HepG2 (cell line): Measurements from ENCODE around the gene LRRC3. TPM values are rescaled to one million over a fixed set of nuclear protein-coding genes. Genes with fewer than 3 reads are reported as not detected.

Source experiments
- ATAC-seq: fragments of 200-7000 bp; cut with Tn5 transposase; 3 replicates; pipeline ENCODE4 v1.9.1; 2020; ENCODE audit warnings: mild to moderate bottlenecking, moderate library complexity
- BruUV-seq: library from RNA; stranded (reverse); fragments of 400-500 nt; replicated peaks from 2 replicates; lab custom pipeline; 2021; lab: Mats Ljungman, UMichigan
- CTCF ChIA-PET: fragments of 300-600 bp; formaldehyde crosslinking; extraction: SDS; loops from one replicate; lab custom pipeline; 2021; ENCODE audit warnings: low total read pairs, inconsistent platforms, low intra/inter-chr PET ratio; lab: Yijun Ruan, JAX
- POLR2A ChIA-PET: fragments of 350-600 bp; sonication (Branson Sonifier 250); formaldehyde crosslinking; loops from one replicate; lab custom pipeline; 2020; ENCODE audit warnings: antibody characterized with exemption, inconsistent platforms; lab: Yijun Ruan, JAX
- DNase-seq: peaks from one replicate; pipeline ENCODE4 v3.0.0-alpha.2; 2015; ENCODE audit warnings: low spot score
- FAIRE-seq: peaks from 3 replicates; lab custom pipeline; 2011; peaks lifted over from hg19 to GRCh38; lab: Jason Lieb, UNC
- H2AFZ ChIP-seq: one replicate; pipeline ENCODE4 v1.6.1; 2011; ENCODE audit warnings: low read length, inconsistent platforms
- H3K27ac ChIP-seq: fragments of 300-600 bp; 3 replicates; pipeline ENCODE4 v1.8.0; 2011; ENCODE audit warnings: mixed run types, mild to moderate bottlenecking, mixed read lengths, low read length, inconsistent platforms; ENCODE audit not compliant: insufficient read depth; ENCODE audit errors: extremely low read length
- H3K27me3 ChIP-seq, 2 experiments: fragments of 200-600 bp in 1 of 2; 2 replicates in 1 of 2; 3 replicates in 1 of 2; pipeline versions ENCODE4 v1.6.0 to v1.8.0; 2011; ENCODE audit warnings: low read length in 2 of 2, mild to moderate bottlenecking in 2 of 2, moderate library complexity in 2 of 2, inconsistent platforms in 1 of 2; ENCODE audit not compliant: insufficient read depth in 2 of 2, control insufficient read depth in 1 of 2
- H3K36me3 ChIP-seq, 2 experiments: fragments of 200-600 bp in 1 of 2; replicated peaks in 1 of 2; 2 replicates in 1 of 2; 3 replicates in 1 of 2; pipeline versions ENCODE4 v1.5.1 to v1.8.0; 2011; ENCODE audit warnings: low read length in 2 of 2, inconsistent platforms in 1 of 2; ENCODE audit not compliant: insufficient read depth in 2 of 2, control insufficient read depth in 1 of 2
- H3K4me1 ChIP-seq: 2 replicates; pipeline ENCODE4 v1.5.1; 2012; ENCODE audit warnings: low read length, inconsistent platforms; ENCODE audit not compliant: insufficient read depth
- H3K4me2 ChIP-seq: 2 replicates; pipeline ENCODE4 v1.6.0; 2011; ENCODE audit warnings: low read depth, low read length, inconsistent platforms
- H3K4me3 ChIP-seq, 3 experiments: fragments of 200-600 bp in 1 of 3; sonication (generic), shearing (Covaris generic) in 1 of 3; replicated peaks in 1 of 3; 2 replicates each; pipeline ENCODE4 v1.5.1; 2011 to 2016; ENCODE audit warnings: low read length in 3 of 3, inconsistent platforms in 2 of 3, low read depth in 2 of 3, mild to moderate bottlenecking in 2 of 3, control low read depth in 1 of 3, mixed read lengths in 1 of 3; ENCODE audit not compliant: insufficient read depth in 1 of 3
- H3K79me2 ChIP-seq: one replicate; pipeline ENCODE4 v1.6.1; 2011; ENCODE audit warnings: low read length, inconsistent platforms; ENCODE audit not compliant: insufficient read depth
- H3K9ac ChIP-seq: 2 replicates; pipeline ENCODE4 v1.6.0; 2011; ENCODE audit warnings: mild to moderate bottlenecking, low read depth, low read length, inconsistent platforms; ENCODE audit not compliant: insufficient read depth
- H3K9me3 ChIP-seq: 2 replicates; pipeline ENCODE4 v1.5.1; 2012; ENCODE audit warnings: mild to moderate bottlenecking, low read length
- H4K20me1 ChIP-seq: 2 replicates; pipeline ENCODE4 v1.6.0; 2011; ENCODE audit warnings: inconsistent platforms, mild to moderate bottlenecking, low read length, moderate library complexity; ENCODE audit not compliant: insufficient read depth
- DPF2 ChIP-seq: sonication (generic); formaldehyde crosslinking; IDR thresholded peaks from 2 replicates; pipeline ENCODE4 v1.4.0; 2020; ENCODE audit warnings: mild to moderate bottlenecking, low read depth, missing genetic modification reagents, borderline replicate concordance
- JDP2 ChIP-seq: sonication (generic); formaldehyde crosslinking; IDR thresholded peaks from 2 replicates; pipeline ENCODE4 v1.8.1; 2022; ENCODE audit warnings: missing genetic modification reagents, borderline replicate concordance
- ZNF121 ChIP-seq: sonication (generic); formaldehyde crosslinking; IDR thresholded peaks from 2 replicates; pipeline ENCODE4 v1.5.0; 2020; ENCODE audit warnings: mild to moderate bottlenecking, missing genetic modification reagents
- ZNF781 ChIP-seq: sonication (generic); formaldehyde crosslinking; IDR thresholded peaks from 2 replicates; pipeline ENCODE4 v1.5.1; 2020; ENCODE audit warnings: borderline replicate concordance, mild to moderate bottlenecking, missing genetic modification reagents; ENCODE audit errors: not compliant biosample characterization
- ZSCAN25 ChIP-seq: sonication (generic); formaldehyde crosslinking; IDR thresholded peaks from 2 replicates; pipeline ENCODE4 v1.8.0; 2022; ENCODE audit warnings: mild to moderate bottlenecking, missing genetic modification reagents
- WGBS: methylation state at CpG from one replicate; pipeline ENCODE4 v1.1.6; 2017; ENCODE audit warnings: low lambda C conversion rate; 5-methylcytosine and 5-hydroxymethylcytosine counted together
- in situ Hi-C: cut with HindIII; loops from 2 replicates; pipeline ENCODE4 v1.10.0; 2017; ENCODE audit warnings: low pct_unique_long_range_greater_than_20kb; ENCODE audit not compliant: extremely low pct_ligation_motif_present
- intact Hi-C: fragments of 100-400 bp; cut with micrococcal nuclease; formaldehyde crosslinking; loops from one replicate; pipeline ENCODE4 v1.10.0; 2022; ENCODE audit not compliant: unreplicated experiment
- polyA plus RNA-seq, 8 experiments: library from polyadenylated mRNA; depleted of rRNA in 3 of 8; stranded (reverse) in 7 of 8; unstranded in 1 of 8; fragments of >200 nt; fragmentation: Illumina TruSeq in 4 of 8; extraction: Trizol in 4 of 8; gene quantifications; 2 replicates each; pipeline versions ENCODE4 v1.2.1 to v1.2.3, GENCODE V29; 2011 to 2016; ENCODE audit warnings: low read depth in 4 of 8, missing spikeins in 1 of 8, mixed read lengths in 1 of 8; ENCODE audit not compliant: insufficient read depth in 1 of 8
- total RNA-seq, 5 experiments: library from RNA; depleted of rRNA; stranded (reverse); fragments of >200 nt; fragmentation: Illumina TruSeq; extraction: Trizol; gene quantifications; 2 replicates each; pipeline ENCODE4 v1.2.3, GENCODE V29; 2016; ENCODE audit warnings: low read depth in 1 of 5
- TF ChIP-seq, protein P1 (sequence below): sonication (generic); formaldehyde crosslinking; IDR thresholded peaks from 2 replicates; pipeline ENCODE4 v1.5.0; 2020; ENCODE audit warnings: mild to moderate bottlenecking, missing genetic modification reagents

Gene LRRC3
- total and polyA plus RNA-seq, 2 of the 13 experiments (the other 11 are each of a cell fraction or from before 2014, with no cell fraction given): 4.8 to 16.5 TPM

GRCh38 chr21:44429894-44430293 is 25.4 kb upstream of the LRRC3 start:
- Histone ChIP-seq H3K79me2 (no peaks in the 10 kb centered on the region), H3K27me3 (peaks cover 1 to 17% of the 10 kb centered on the region in 2 experiments; a peak in 2 of 5 replicates), H2AFZ (no peak overlapping the region), H3K27ac (no peak overlapping the region), H3K36me3 (no peaks in the 10 kb centered on the region), H3K4me3 (no peak overlapping the region), H3K4me1 (no peaks in the 10 kb centered on the region), H3K9me3 (peaks cover 6% of the 10 kb centered on the region; the same call in 1 of the 2 replicates), H3K4me2 (no peak overlapping the region), H4K20me1 (no peaks in the 10 kb centered on the region), H3K9ac (no peak overlapping the region)
- CTCF ChIA-PET: no interaction called here
- no TSS peak for BruUV-seq
- TF ChIP-seq, protein P1, sequence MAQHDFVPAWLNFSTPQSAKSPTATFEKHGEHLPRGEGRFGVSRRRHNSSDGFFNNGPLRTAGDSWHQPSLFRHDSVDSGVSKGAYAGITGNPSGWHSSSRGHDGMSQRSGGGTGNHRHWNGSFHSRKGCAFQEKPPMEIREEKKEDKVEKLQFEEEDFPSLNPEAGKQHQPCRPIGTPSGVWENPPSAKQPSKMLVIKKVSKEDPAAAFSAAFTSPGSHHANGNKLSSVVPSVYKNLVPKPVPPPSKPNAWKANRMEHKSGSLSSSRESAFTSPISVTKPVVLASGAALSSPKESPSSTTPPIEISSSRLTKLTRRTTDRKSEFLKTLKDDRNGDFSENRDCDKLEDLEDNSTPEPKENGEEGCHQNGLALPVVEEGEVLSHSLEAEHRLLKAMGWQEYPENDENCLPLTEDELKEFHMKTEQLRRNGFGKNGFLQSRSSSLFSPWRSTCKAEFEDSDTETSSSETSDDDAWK: no peak
- TF ChIP-seq ZSCAN25 (CRISPR knock-in tag) (no peak), DPF2 (no peak), JDP2 (CRISPR knock-in tag) (no peak)
- ATAC-seq: no peak
- POLR2A ChIA-PET: interaction anchor here (0.7 kb wide), 1 partner anchor 725 kb away, joined by 4 read pairs; no protein-coding TSS in a partner anchor
- no peak for DNase-seq
- intact Hi-C loops: loop anchor here (10.0 kb wide), 1 partner anchor 65 kb away; no protein-coding TSS in a partner anchor
- 0% methylated on average over 1 of the region's 1 CpG for WGBS
- in situ Hi-C loops: loop anchor here (5.0 kb wide), 1 partner anchor 53 kb away; no protein-coding TSS in a partner anchor
- FAIRE-seq: no peak

DNA sequence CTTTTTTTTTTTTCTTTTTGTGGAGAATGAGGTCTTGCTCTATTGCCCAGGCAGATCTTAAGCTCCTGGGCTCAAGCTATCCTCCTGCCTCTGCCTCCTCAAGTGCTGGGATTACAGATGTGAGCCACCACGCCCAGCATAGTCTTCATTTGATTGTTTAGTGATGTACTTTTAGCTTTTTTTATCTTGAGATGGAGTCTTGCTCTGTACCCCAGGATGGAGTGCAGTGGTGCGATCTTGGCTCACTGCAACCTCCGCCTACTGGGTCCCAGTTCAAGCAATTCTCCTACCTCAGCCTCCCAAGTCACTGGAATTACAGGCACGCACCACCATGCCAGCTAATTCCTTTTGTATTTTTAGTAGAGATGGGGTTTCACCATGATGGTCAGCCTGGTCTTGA is 24.0 kb upstream of the LRRC3 start:
- intact Hi-C loops (loop anchor here (10.0 kb wide), 1 partner anchor 66 kb away; no protein-coding TSS in a partner anchor), in situ Hi-C loops (no loop called here)
- ATAC-seq: no peak
- WGBS: 51% methylated on average over 4 of the region's 4 CpGs
- BruUV-seq: no TSS peak
- Histone ChIP-seq H2AFZ (no peak overlapping the region), H3K79me2 (no peaks in the 10 kb centered on the region), H3K36me3 (no peaks in the 10 kb centered on the region), H3K4me3 (no peak overlapping the region), H3K4me2 (no peak overlapping the region), H3K27me3 (peaks cover 1 to 17% of the 10 kb centered on the region in 2 experiments; a peak in 2 of 5 replicates), H3K9ac (no peak overlapping the region), H3K27ac (no peak overlapping the region), H4K20me1 (no peaks in the 10 kb centered on the region), H3K9me3 (peaks cover 6% of the 10 kb centered on the region; the same call in 1 of the 2 replicates), H3K4me1 (no peaks in the 10 kb centered on the region)
- no peak for FAIRE-seq
- DNase-seq: no peak
- CTCF ChIA-PET: no interaction called here
- POLR2A ChIA-PET: interaction anchor here (0.8 kb wide), 1 partner anchor 24 kb away, joined by 4 read pairs; the partner anchor contains the start of gene LRRC3
- TF ChIP-seq ZNF121 (no peak), ZNF781 (CRISPR knock-in tag) (no peak)
